Measurements from ENCODE around the gene GSTO2. TPM values are rescaled to one million over a fixed set of nuclear protein-coding genes. Genes with fewer than 3 reads are reported as not detected.

The GSTO2 gene
- total and polyA plus RNA-seq, 12 donors = 0.25 to 1.6 (median 0.94) TPM

DNA sequence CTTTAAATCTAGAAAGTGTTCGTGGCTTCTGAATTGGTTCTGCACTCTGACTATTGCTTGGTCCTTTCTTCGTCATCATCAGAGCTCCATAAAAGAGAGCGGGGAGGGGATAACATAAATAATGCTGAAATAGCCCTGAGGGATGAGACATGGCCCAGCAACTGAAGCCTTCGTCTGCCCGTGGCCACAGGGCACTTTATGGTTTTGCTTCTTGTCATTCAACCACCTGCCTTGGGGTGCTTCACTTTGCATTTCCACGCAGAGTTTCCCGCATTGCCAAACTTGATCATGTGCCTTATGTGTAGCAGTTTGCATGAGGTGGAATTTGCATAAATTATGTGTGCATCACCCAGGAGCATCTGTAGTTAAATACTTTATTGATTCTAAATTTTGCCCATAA is 15.9 kb downstream of the GSTO2 start:
- H3K4me1 ChIP-seq = no peaks in the 10 kb centered on the region
- H3K36me3 ChIP-seq = no peaks in the 10 kb centered on the region
- no peak for ATAC-seq
- 89 to 93% methylated on average over 7 of the region's 7 CpGs for WGBS, 2 donors
- H3K27ac ChIP-seq = no peak overlapping the region
- intact Hi-C loops (cut with DNase I) = loop anchor here in 1 of 10 donors (5.0 kb wide), 1 partner anchor 237 kb away; no protein-coding TSS in a partner anchor
- TF ChIP-seq, protein P1, sequence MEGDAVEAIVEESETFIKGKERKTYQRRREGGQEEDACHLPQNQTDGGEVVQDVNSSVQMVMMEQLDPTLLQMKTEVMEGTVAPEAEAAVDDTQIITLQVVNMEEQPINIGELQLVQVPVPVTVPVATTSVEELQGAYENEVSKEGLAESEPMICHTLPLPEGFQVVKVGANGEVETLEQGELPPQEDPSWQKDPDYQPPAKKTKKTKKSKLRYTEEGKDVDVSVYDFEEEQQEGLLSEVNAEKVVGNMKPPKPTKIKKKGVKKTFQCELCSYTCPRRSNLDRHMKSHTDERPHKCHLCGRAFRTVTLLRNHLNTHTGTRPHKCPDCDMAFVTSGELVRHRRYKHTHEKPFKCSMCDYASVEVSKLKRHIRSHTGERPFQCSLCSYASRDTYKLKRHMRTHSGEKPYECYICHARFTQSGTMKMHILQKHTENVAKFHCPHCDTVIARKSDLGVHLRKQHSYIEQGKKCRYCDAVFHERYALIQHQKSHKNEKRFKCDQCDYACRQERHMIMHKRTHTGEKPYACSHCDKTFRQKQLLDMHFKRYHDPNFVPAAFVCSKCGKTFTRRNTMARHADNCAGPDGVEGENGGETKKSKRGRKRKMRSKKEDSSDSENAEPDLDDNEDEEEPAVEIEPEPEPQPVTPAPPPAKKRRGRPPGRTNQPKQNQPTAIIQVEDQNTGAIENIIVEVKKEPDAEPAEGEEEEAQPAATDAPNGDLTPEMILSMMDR (IDR thresholded peaks at IDR 0.05) = no peak
- no peak overlapping the region for H3K4me3 ChIP-seq
- H3K27me3 ChIP-seq = peaks cover 0 to 6% (median 0%) of the 10 kb centered on the region in 7 donors
- no peak for DNase-seq
- no peaks in the 10 kb centered on the region for H3K9me3 ChIP-seq

DNA sequence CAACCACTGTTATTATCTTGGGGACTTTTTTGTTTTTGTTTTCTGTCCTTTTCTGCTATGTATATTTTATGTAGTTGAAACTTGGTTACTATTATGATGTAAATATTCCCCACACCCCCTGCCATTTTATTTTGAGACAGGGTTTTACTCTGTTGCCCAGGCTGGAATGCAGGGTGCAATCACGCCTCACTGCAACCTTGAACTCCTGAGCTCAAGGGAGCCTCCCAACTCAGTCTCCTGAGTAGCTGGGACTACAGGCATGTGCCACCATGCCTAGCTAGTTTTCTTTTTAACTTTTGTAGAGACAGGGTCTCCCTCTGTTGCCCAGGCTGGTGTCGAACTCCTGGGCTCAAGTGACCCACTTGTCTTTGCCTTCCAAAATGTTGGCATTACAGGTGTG is 18.0 kb downstream of the GSTO2 start:
- Histone ChIP-seq H3K27me3 (peaks cover 0 to 6% (median 0%) of the 10 kb centered on the region in 7 donors), H3K4me3 (no peak overlapping the region), H3K9me3 (no peaks in the 10 kb centered on the region), H3K4me1 (peaks cover 0 to 11% (median 5%) of the 10 kb centered on the region in 9 donors), H3K27ac (no peak overlapping the region), H3K36me3 (no peaks in the 10 kb centered on the region)
- WGBS, 2 donors = 89 to 92% methylated on average over 2 of the region's 2 CpGs
- intact Hi-C loops (cut with DNase I) = no loop called here
- ATAC-seq = no peak
- TF ChIP-seq, protein P1 (IDR thresholded peaks at IDR 0.05) = no peak
- DNase-seq = no peak

DNA sequence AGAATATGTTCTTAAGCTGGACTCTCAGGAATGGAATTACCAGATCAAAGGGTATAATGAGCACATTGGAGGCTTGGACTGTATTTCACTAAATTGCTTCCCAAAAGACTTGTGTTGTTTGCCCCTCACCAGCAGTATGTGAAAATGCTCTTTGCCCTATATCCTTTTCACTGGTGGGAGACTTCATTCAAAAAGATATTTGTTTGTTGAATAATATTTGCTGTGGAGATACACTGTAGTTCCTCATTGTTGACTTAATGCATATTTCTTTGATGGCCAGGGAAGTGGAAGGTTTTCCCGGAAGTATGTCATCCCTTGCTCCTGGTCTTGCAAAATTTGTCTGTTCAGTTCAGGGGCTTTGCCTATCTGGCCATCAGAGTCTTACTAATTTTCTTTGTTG is 19.4 kb downstream of the GSTO2 start:
- peaks cover 0 to 6% (median 0%) of the 10 kb centered on the region in 7 donors for H3K27me3 ChIP-seq
- no peak overlapping the region for H3K27ac ChIP-seq
- ATAC-seq = no peak
- TF ChIP-seq, protein P1 (IDR thresholded peaks at IDR 0.05) = no peak
- intact Hi-C loops (cut with DNase I) = no loop called here
- H3K4me3 ChIP-seq = no peak overlapping the region
- no peaks in the 10 kb centered on the region for H3K36me3 ChIP-seq
- H3K4me1 ChIP-seq = peaks cover 0 to 23% (median 9%) of the 10 kb centered on the region in 9 donors
- WGBS, 2 donors = 67 to 70% methylated on average over 1 of the region's 1 CpG
- DNase-seq = no peak
- H3K9me3 ChIP-seq = no peaks in the 10 kb centered on the region

DNA sequence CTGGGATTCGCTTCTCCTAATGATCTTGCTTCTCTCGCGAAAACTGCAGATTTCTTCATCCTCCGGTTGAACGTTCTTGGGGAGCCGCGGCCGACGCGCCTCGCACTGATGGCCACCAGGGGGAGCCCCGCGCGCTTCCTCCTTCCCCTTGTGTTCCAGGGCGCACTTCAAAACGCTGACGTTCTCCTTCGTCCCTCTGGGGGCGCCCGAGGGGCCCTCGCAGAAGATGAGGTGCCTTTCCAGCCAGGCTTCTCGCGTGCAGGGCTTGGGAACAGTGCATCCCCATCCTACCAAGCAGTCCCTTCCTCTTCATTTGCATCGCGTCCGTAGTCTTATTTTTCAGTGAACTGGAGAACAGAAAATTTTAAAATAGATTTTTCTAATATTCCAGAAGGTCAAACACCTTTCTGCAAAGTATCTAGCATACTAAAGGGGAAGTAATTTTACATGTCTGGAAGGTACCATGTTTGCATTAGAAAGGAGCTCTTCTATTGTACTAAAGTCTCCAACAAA is 22.5 kb downstream of the GSTO2 start:
- H3K4me1 ChIP-seq = peaks cover 0 to 28% (median 15%) of the 10 kb centered on the region in 9 donors
- no peaks in the 10 kb centered on the region for H3K36me3 ChIP-seq
- WGBS, 2 donors = 1% methylated on average over 26 of the region's 26 CpGs
- peaks cover 0 to 6% (median 0%) of the 10 kb centered on the region in 7 donors for H3K27me3 ChIP-seq
- no peaks in the 10 kb centered on the region for H3K9me3 ChIP-seq
- intact Hi-C loops (cut with DNase I) = loop anchor here (1.0 to 5.0 kb wide), 3 partner anchors 56 to 59 kb away; no protein-coding TSS in a partner anchor
- H3K4me3 ChIP-seq = peak overlapping the region in 1 of 10 donors; percentile 6
- H3K27ac ChIP-seq = no peak overlapping the region
- ATAC-seq = peak; percentile 95 to 97 (median 96)
- TF ChIP-seq, protein P1 (IDR thresholded peaks at IDR 0.05) = peak; percentile 100
- DNase-seq = peak; percentile 89 to 90
